Neuronal stem cell (in vitro differentiated cells): ENCODE results near the gene HLA-DRB1.
"Not testable (repeated sequence)": the region's sequence is repeated elsewhere in the genome, so short reads cannot be mapped to it uniquely, and the experiment has no call there.

Experiments
- DNase-seq: peaks from one replicate; pipeline ENCODE4 v3.0.0-alpha.2; 2013; ENCODE audit warnings: low spot score
- H2AFZ ChIP-seq: one replicate; pipeline ENCODE4 v1.6.1; 2013; ENCODE audit warnings: mild to moderate bottlenecking, low read length, inconsistent platforms
- H2AK5ac ChIP-seq: 2 replicates; pipeline ENCODE4 v1.6.1; 2013; ENCODE audit warnings: low read depth, mild to moderate bottlenecking, inconsistent platforms, low read length, moderate library complexity, mixed read lengths
- H2BK120ac ChIP-seq: 2 replicates; pipeline ENCODE4 v1.6.1; 2013; ENCODE audit warnings: low read depth, mild to moderate bottlenecking, inconsistent platforms, low read length, moderate library complexity, mixed read lengths
- H2BK12ac ChIP-seq: one replicate; pipeline ENCODE4 v1.6.1; 2013; ENCODE audit warnings: low read length, inconsistent platforms
- H2BK15ac ChIP-seq: 2 replicates; pipeline ENCODE4 v1.6.1; 2013; ENCODE audit warnings: mild to moderate bottlenecking, low read length, inconsistent platforms, mixed read lengths
- H2BK5ac ChIP-seq: one replicate; pipeline ENCODE4 v1.6.1; 2013; ENCODE audit warnings: inconsistent platforms, mild to moderate bottlenecking, low read length, moderate library complexity
- H3K14ac ChIP-seq: one replicate; pipeline ENCODE4 v1.6.1; 2013; ENCODE audit warnings: low read length, inconsistent platforms
- H3K18ac ChIP-seq: 2 replicates; pipeline ENCODE4 v1.6.1; 2013; ENCODE audit warnings: low read length, inconsistent platforms
- H3K23ac ChIP-seq: 2 replicates; pipeline ENCODE4 v1.6.1; 2013; ENCODE audit warnings: low read depth, mild to moderate bottlenecking, mixed read lengths, low read length, inconsistent platforms; ENCODE audit not compliant: poor library complexity
- H3K27ac ChIP-seq: replicated peaks from 3 replicates; pipeline ENCODE4 v1.5.1; 2013; ENCODE audit warnings: low read length, inconsistent platforms
- H3K27me3 ChIP-seq, 3 experiments: 2 replicates each; pipeline ENCODE4 v1.6.1; 2013; ENCODE audit warnings: low read length in 3 of 3, mild to moderate bottlenecking in 2 of 3, inconsistent platforms in 1 of 3, low read depth in 1 of 3, mixed read lengths in 1 of 3, moderate library complexity in 1 of 3; ENCODE audit not compliant: control insufficient read depth in 3 of 3, insufficient read depth in 3 of 3
- H3K36me3 ChIP-seq, 2 donors: replicated peaks in 1 of 2; 2 replicates each; pipeline ENCODE4 v1.6.1; 2013; ENCODE audit warnings: low read length in 2 of 2; ENCODE audit not compliant: control insufficient read depth in 2 of 2, insufficient read depth in 2 of 2
- H3K4ac ChIP-seq: 2 replicates; pipeline ENCODE4 v1.6.1; 2013; ENCODE audit warnings: inconsistent platforms, mild to moderate bottlenecking, low read length, moderate library complexity
- H3K4me1 ChIP-seq, 2 donors: 1 replicate in 1 of 2; 2 replicates in 1 of 2; pipeline ENCODE4 v1.6.1; 2013; ENCODE audit warnings: low read length in 2 of 2, low read depth in 1 of 2; ENCODE audit not compliant: control insufficient read depth in 2 of 2, insufficient read depth in 1 of 2
- H3K4me2 ChIP-seq: one replicate; pipeline ENCODE4 v1.6.1; 2013; ENCODE audit warnings: mild to moderate bottlenecking, low read length, inconsistent platforms; ENCODE audit not compliant: insufficient read depth, poor library complexity, severe bottlenecking
- H3K4me3 ChIP-seq, 2 donors: 2 replicates each; pipeline ENCODE4 v1.5.1; 2013; ENCODE audit warnings: low read length in 2 of 2, mild to moderate bottlenecking in 2 of 2, inconsistent platforms in 1 of 2, moderate library complexity in 1 of 2
- H3K79me1 ChIP-seq: one replicate; pipeline ENCODE4 v1.6.1; 2013; ENCODE audit warnings: low read depth, mild to moderate bottlenecking, inconsistent platforms, low read length, moderate library complexity
- H3K9ac ChIP-seq: one replicate; pipeline ENCODE4 v1.6.1; 2013; ENCODE audit warnings: mild to moderate bottlenecking, low read depth, low read length, inconsistent platforms; ENCODE audit not compliant: poor library complexity
- H3K9me3 ChIP-seq, 2 donors: replicated peaks in 1 of 2; 2 replicates each; pipeline versions ENCODE3 to v1.6.1; 2013; ENCODE audit warnings: low read length in 2 of 2, mild to moderate bottlenecking in 2 of 2, inconsistent platforms in 1 of 2, low read depth in 1 of 2, mixed read lengths in 1 of 2, moderate library complexity in 1 of 2; ENCODE audit not compliant: control insufficient read depth in 2 of 2, insufficient read depth in 1 of 2
- H4K8ac ChIP-seq: one replicate; pipeline ENCODE4 v1.6.1; 2013; ENCODE audit warnings: low read depth, mild to moderate bottlenecking, inconsistent platforms, low read length, moderate library complexity
- H4K91ac ChIP-seq: one replicate; pipeline ENCODE4 v1.6.1; 2013; ENCODE audit warnings: low read length, low read depth, mild to moderate bottlenecking, inconsistent platforms; ENCODE audit not compliant: poor library complexity
- WGBS, 2 donors: extraction: QIAGEN DNeasy Blood & Tissue Kit; methylation state at CpG; one replicate each; pipeline ENCODE4 v1.1.7; 2013; ENCODE audit warnings: missing lambda C conversion rate in 2 of 2, mixed read lengths in 1 of 2; ENCODE audit not compliant: insufficient read length in 2 of 2, insufficient replicate concordance in 1 of 2; ENCODE audit errors: extremely low coverage in 2 of 2; 5-methylcytosine and 5-hydroxymethylcytosine counted together

Gene HLA-DRB1

GRCh38 chr6:32553037-32553742 lies 36.5 kb downstream of the HLA-DRB1 start:
- H2BK5ac ChIP-seq = no peak overlapping the region
- H3K14ac ChIP-seq = no peak overlapping the region

GRCh38 chr6:32551410-32551809 lies 38.2 kb downstream of the HLA-DRB1 start:
- H2AK5ac ChIP-seq = no peak overlapping the region
- H2BK5ac ChIP-seq = no peak overlapping the region
- DNase-seq = no peak
- H3K4me3 ChIP-seq = no peak overlapping the region
- H4K8ac ChIP-seq = no peak overlapping the region
- H3K14ac ChIP-seq = no peak overlapping the region
- H3K4me1 ChIP-seq = no peaks in the 10 kb centered on the region
- no peaks in the 10 kb centered on the region for H3K79me1 ChIP-seq
- H3K4me2 ChIP-seq = no peak overlapping the region
- H3K9me3 ChIP-seq = no peaks in the 10 kb centered on the region
- no peak overlapping the region for H2BK12ac ChIP-seq
- no peak overlapping the region for H3K18ac ChIP-seq
- H3K23ac ChIP-seq = no peak overlapping the region
- H3K9ac ChIP-seq = no peak overlapping the region
- H3K27me3 ChIP-seq = no peaks in the 10 kb centered on the region
- H3K4ac ChIP-seq = no peak overlapping the region
- no peak overlapping the region for H2AFZ ChIP-seq
- no peak overlapping the region for H2BK120ac ChIP-seq
- no peak overlapping the region for H3K27ac ChIP-seq
- H3K36me3 ChIP-seq = no peaks in the 10 kb centered on the region
- no peak overlapping the region for H2BK15ac ChIP-seq
- no CpG with 5 or more reads among the region's 5 CpGs for WGBS, 2 donors
- no peak overlapping the region for H4K91ac ChIP-seq

More at GRCh38 chr6:32553037-32553742, 36.5 kb downstream of the HLA-DRB1 start:
- Histone ChIP-seq H3K27me3 (no peaks in the 10 kb centered on the region), H3K23ac (no peak overlapping the region), H4K91ac (no peak overlapping the region), H2BK12ac (no peak overlapping the region), H2BK120ac (no peak overlapping the region), H2BK15ac (no peak overlapping the region), H3K79me1 (no peaks in the 10 kb centered on the region), H3K4ac (no peak overlapping the region), H3K36me3 (no peaks in the 10 kb centered on the region), H3K4me3 (no peak overlapping the region), H2AFZ (no peak overlapping the region), H3K4me1 (no peaks in the 10 kb centered on the region), H3K9me3 (no peaks in the 10 kb centered on the region), H3K4me2 (no peak overlapping the region), H3K9ac (no peak overlapping the region), H3K27ac (no peak overlapping the region), H2AK5ac (no peak overlapping the region), H3K18ac (no peak overlapping the region), H4K8ac (no peak overlapping the region)
- no CpG with 5 or more reads among the region's 5 CpGs for WGBS, 2 donors
- DNase-seq = no peak

- no peak overlapping the region for H2BK12ac ChIP-seq
- H3K9me3 ChIP-seq = no peaks in the 10 kb centered on the region
- no peak overlapping the region for H3K9ac ChIP-seq
- WGBS, 2 donors = no CpG with 5 or more reads among the region's 5 CpGs
- H3K18ac ChIP-seq = no peak overlapping the region
- no peak for DNase-seq
- H2BK15ac ChIP-seq = no peak overlapping the region
- no peak overlapping the region for H2BK5ac ChIP-seq
- no peak overlapping the region for H2AK5ac ChIP-seq
- H3K4ac ChIP-seq = no peak overlapping the region
- H3K36me3 ChIP-seq = no peaks in the 10 kb centered on the region
- peaks cover 0 to 3% (median 0%) of the 10 kb centered on the region in 3 experiments for H3K27me3 ChIP-seq
- no peaks in the 10 kb centered on the region for H3K79me1 ChIP-seq
- H3K27ac ChIP-seq = no peak overlapping the region
- no peak overlapping the region for H3K4me2 ChIP-seq
- H2BK120ac ChIP-seq = no peak overlapping the region
- no peak overlapping the region for H4K91ac ChIP-seq
- no peak overlapping the region for H2AFZ ChIP-seq
- H3K4me3 ChIP-seq = no peak overlapping the region
- H3K4me1 ChIP-seq = no peaks in the 10 kb centered on the region
- H3K23ac ChIP-seq = no peak overlapping the region
- H4K8ac ChIP-seq = no peak overlapping the region
- H3K14ac ChIP-seq = no peak overlapping the region
Observed at GRCh38 chr6:32539839-32540238, 49.8 kb downstream of the HLA-DRB1 start.

GRCh38 chr6:32530431-32530793 lies 59.2 kb downstream of the HLA-DRB1 start:
- DNase-seq, H3K14ac ChIP-seq, H3K36me3 ChIP-seq, H2AK5ac ChIP-seq, H4K91ac ChIP-seq, H3K18ac ChIP-seq, H2BK120ac ChIP-seq, H3K23ac ChIP-seq, H3K27me3 ChIP-seq, H3K79me1 ChIP-seq, H2BK5ac ChIP-seq, H3K4me3 ChIP-seq, H2BK12ac ChIP-seq, H2AFZ ChIP-seq, H4K8ac ChIP-seq, H3K4ac ChIP-seq, H3K9me3 ChIP-seq, H2BK15ac ChIP-seq, H3K4me1 ChIP-seq, H3K9ac ChIP-seq, H3K4me2 ChIP-seq, H3K27ac ChIP-seq: not testable (repeated sequence)
- no CpG with 5 or more reads among the region's 3 CpGs for WGBS, 2 donors
